ENCODE data around the gene BRSK1.

BRSK1 gene

GRCh38 chr19:55273978-55274707 is 9.7 kb upstream of the BRSK1 start:
- no peak for DNase-seq (ENCODE audit: low read depth)

- DNase-seq (ENCODE audit: low read depth) = no peak
Observed at GRCh38 chr19:55275851-55276719, 7.7 kb upstream of the BRSK1 start.

GRCh38 chr19:55276720-55277430 is 6.9 kb upstream of the BRSK1 start:
- no peak for DNase-seq (ENCODE audit: low read depth)

- no peak for DNase-seq (ENCODE audit: low read depth)
Observed at GRCh38 chr19:55277494-55277893, 6.3 kb upstream of the BRSK1 start.

GRCh38 chr19:55278391-55279135 is 5.2 kb upstream of the BRSK1 start:
- DNase-seq (ENCODE audit: low read depth) = no peak

- no peak for DNase-seq (ENCODE audit: low read depth)
Observed at GRCh38 chr19:55279340-55279739, 4.5 kb upstream of the BRSK1 start.

GRCh38 chr19:55279770-55280643 is 3.8 kb upstream of the BRSK1 start, which contains the start of gene HSPBP1:
Gene HSPBP1, minus strand, starts transcription at chr19:55280110. Its CDS starts 502 bp downstream, at chr19:55279608.
- DNase-seq (ENCODE audit: low read depth) = peak; percentile 78

- DNase-seq (ENCODE audit: low read depth) = no peak
Observed at GRCh38 chr19:55284405-55285058, 735 bp downstream of the BRSK1 start.

- DNase-seq (ENCODE audit: low read depth) = no peak
Observed at GRCh38 chr19:55285229-55285890, 1.6 kb downstream of the BRSK1 start.

GRCh38 chr19:55287361-55288079 is 3.7 kb downstream of the BRSK1 start:
- no peak for DNase-seq (ENCODE audit: low read depth)

- DNase-seq (ENCODE audit: low read depth) = no peak
Observed at GRCh38 chr19:55289117-55289796, 5.5 kb downstream of the BRSK1 start.

- no peak for DNase-seq (ENCODE audit: low read depth)
Observed at GRCh38 chr19:55297267-55297666, 13.5 kb downstream of the BRSK1 start.

GRCh38 chr19:55299991-55300390 is 16.2 kb downstream of the BRSK1 start:
- no peak for DNase-seq (ENCODE audit: low read depth)

- no peak for DNase-seq (ENCODE audit: low read depth)
Observed at GRCh38 chr19:55300886-55301458, 17.2 kb downstream of the BRSK1 start.

- DNase-seq (ENCODE audit: low read depth) = peak; percentile 37
Observed at GRCh38 chr19:55301459-55302317, 17.9 kb downstream of the BRSK1 start.

GRCh38 chr19:55302318-55302703 is 18.5 kb downstream of the BRSK1 start:
- DNase-seq (ENCODE audit: low read depth) = no peak

GRCh38 chr19:55303477-55303876 is 19.7 kb downstream of the BRSK1 start:
- DNase-seq (ENCODE audit: low read depth) = no peak

Measured in stromal cell of bone marrow (primary cell).